Fibroblast of upper back skin (primary cell): Measurements from ENCODE around the gene WASL.
"Not testable (repeated sequence)": the region's sequence is repeated elsewhere in the genome, so short reads cannot be mapped to it uniquely, and the experiment has no call there.

Experiments
- DNase-seq: peaks from one replicate; pipeline ENCODE4 v3.0.0-alpha.2; 2013

The WASL gene

GRCh38 chr7:123729218-123729578 is 19.6 kb downstream of the WASL start:
- DNase-seq = no peak

GRCh38 chr7:123727071-123727837 is 21.5 kb downstream of the WASL start:
- peak; percentile 89 for DNase-seq

GRCh38 chr7:123725586-123726171 is 23.1 kb downstream of the WASL start:
- DNase-seq = no peak

GRCh38 chr7:123724817-123725253 is 24.0 kb downstream of the WASL start:
- peak; percentile 70 for DNase-seq

GRCh38 chr7:123723913-123724312 is 24.9 kb downstream of the WASL start:
- DNase-seq = no peak

GRCh38 chr7:123720527-123720926 is 28.3 kb downstream of the WASL start:
- DNase-seq = not testable (repeated sequence)

- DNase-seq = no peak
Measured at GRCh38 chr7:123719197-123719721, 29.5 kb downstream of the WASL start.

- DNase-seq = no peak
Measured at GRCh38 chr7:123718773-123719172, 30.0 kb downstream of the WASL start.

GRCh38 chr7:123717689-123718088 is 31.1 kb downstream of the WASL start:
- DNase-seq = no peak

GRCh38 chr7:123716877-123717276 is 31.9 kb downstream of the WASL start:
- DNase-seq = no peak

- DNase-seq = no peak
Measured at GRCh38 chr7:123715799-123716198, 33.0 kb downstream of the WASL start.

- peak; percentile 36 for DNase-seq
Measured at GRCh38 chr7:123715198-123715597, 33.6 kb downstream of the WASL start.

- no peak for DNase-seq
Measured at GRCh38 chr7:123714296-123715080, 34.3 kb downstream of the WASL start.

GRCh38 chr7:123712619-123713018 is 36.2 kb downstream of the WASL start:
- DNase-seq = peak; percentile 83

- no peak for DNase-seq
Measured at GRCh38 chr7:123711832-123712293, 36.9 kb downstream of the WASL start.

GRCh38 chr7:123710683-123711082 is 38.1 kb downstream of the WASL start:
- DNase-seq = no peak

- DNase-seq = no peak
Measured at GRCh38 chr7:123709525-123709924, 39.3 kb downstream of the WASL start.

GRCh38 chr7:123705211-123705901 is 43.4 kb downstream of the WASL start:
- no peak for DNase-seq

- no peak for DNase-seq
Measured at GRCh38 chr7:123695944-123696677, 52.7 kb downstream of the WASL start.

- no peak for DNase-seq
Measured at GRCh38 chr7:123692471-123692877, 56.3 kb downstream of the WASL start.

- DNase-seq = no peak
Measured at GRCh38 chr7:123690550-123690949, 58.3 kb downstream of the WASL start.

GRCh38 chr7:123689250-123689649 is 59.6 kb downstream of the WASL start:
- no peak for DNase-seq
